ENCODE data around the gene C3orf20.
"Not testable (repeated sequence)": the region's sequence is repeated elsewhere in the genome, so short reads cannot be mapped to it uniquely, and the experiment has no call there.

The C3orf20 gene

DNA sequence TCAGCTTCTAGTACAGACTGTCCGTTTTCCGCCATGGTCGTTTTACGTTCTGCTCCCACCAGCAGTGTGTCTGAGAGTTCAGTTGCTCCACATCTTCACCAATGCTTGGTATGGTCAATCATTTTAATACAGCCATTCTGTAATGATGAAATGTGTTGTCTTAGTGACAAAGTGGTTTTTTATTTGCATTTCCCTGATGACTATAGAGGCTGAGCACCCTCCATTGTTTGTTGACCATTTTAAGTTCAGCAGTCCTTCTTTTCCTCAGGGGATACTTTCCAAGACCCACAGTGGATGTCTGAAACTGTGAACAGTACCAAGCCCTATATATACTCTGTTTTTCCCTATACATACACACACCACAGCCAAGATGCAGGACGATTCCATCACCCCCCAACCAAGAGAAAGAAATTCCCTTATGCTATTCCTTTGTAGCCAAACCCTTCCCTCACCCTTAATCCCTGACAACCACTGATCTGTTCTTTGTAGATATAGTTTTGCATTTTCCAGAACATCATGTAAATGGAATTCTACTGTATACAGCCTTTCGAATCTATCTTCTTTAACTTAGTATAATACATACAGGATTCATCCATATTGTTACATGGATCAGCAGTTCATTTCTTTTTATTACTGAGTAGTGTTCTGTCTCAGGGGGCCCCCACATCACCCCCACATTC lies 55.9 kb downstream of the C3orf20 start:
- no peak for TF ChIP-seq POLR2AphosphoS5 (IDR thresholded peaks at IDR 0.05; ENCODE audit: borderline replicate concordance, low read depth, low read length)
- no peak for TF ChIP-seq EZH2 (IDR thresholded peaks at IDR 0.05)
- no peak for TF ChIP-seq FOXP2 (optimal IDR thresholded peaks at IDR 0.05; ENCODE audit: control extremely low read depth, extremely low read length, insufficient read depth)
- Histone ChIP-seq H3K36me3 (ENCODE audit: insufficient read depth, low read length) (no peaks in the 10 kb centered on the region), H3K9me3 (ENCODE audit: low read depth, low read length) (no peaks in the 10 kb centered on the region), H3K9ac (ENCODE audit: insufficient read length) (no peak overlapping the region), H3K4me3 (no peak overlapping the region), H3K27ac (no peak overlapping the region)
- no peak for DNase-seq (ENCODE audit: low read depth, low spot score)

DNA sequence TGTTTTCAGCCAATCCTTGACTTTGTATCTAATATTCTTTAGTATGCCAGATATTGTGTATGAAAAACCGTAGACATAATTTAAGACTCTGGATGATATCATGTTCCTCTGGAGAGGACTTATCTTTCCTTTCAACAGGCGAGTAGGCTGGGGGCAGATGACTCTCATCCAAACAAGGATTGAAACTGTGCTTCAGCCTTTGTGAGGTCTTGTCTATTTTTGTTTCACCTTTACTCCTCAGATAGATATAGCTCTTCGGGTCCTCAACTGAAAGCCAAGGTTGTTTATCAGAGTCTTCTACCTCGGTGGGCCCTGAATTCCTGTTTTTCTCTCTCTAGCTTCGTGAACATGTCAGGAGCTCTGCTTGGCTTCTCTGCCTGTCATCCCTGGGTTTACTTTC lies 66.0 kb downstream of the C3orf20 start:
- H3K36me3 ChIP-seq (ENCODE audit: insufficient read depth, low read length) = no peaks in the 10 kb centered on the region
- no peak for DNase-seq (ENCODE audit: low read depth, low spot score)
- H3K9ac ChIP-seq (ENCODE audit: insufficient read length) = no peak overlapping the region
- H3K4me3 ChIP-seq = no peak overlapping the region
- no peak overlapping the region for H3K27ac ChIP-seq
- no peaks in the 10 kb centered on the region for H3K9me3 ChIP-seq (ENCODE audit: low read depth, low read length)
- TF ChIP-seq POLR2AphosphoS5 (IDR thresholded peaks at IDR 0.05; ENCODE audit: borderline replicate concordance, low read depth, low read length) = no peak
- TF ChIP-seq EZH2 (IDR thresholded peaks at IDR 0.05) = no peak
- TF ChIP-seq FOXP2 (optimal IDR thresholded peaks at IDR 0.05; ENCODE audit: control extremely low read depth, extremely low read length, insufficient read depth) = no peak

DNA sequence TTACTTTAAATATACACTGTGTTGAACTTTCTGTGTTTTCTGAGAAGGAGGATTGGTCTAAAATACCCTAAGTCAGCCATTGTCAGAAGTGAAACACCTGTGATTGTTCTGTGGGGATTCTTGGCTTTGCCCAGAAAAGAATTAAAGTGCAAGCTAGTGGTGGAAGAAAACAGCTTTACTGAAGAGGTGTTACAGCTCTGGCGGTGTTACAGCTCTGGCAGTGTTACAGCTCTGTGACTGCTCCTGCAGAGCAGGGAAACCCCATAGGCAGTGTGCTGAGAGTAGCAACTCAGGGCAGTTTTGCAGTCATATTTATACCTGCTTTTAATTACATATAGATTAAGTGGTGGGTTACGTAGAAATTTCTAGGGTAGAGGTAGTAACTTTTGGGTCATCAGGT lies 66.6 kb downstream of the C3orf20 start:
- TF ChIP-seq EZH2 (IDR thresholded peaks at IDR 0.05) = no peak
- TF ChIP-seq FOXP2 (optimal IDR thresholded peaks at IDR 0.05; ENCODE audit: control extremely low read depth, extremely low read length, insufficient read depth) = no peak
- TF ChIP-seq POLR2AphosphoS5 (IDR thresholded peaks at IDR 0.05; ENCODE audit: borderline replicate concordance, low read depth, low read length) = no peak
- Histone ChIP-seq H3K27ac (no peak overlapping the region), H3K9ac (ENCODE audit: insufficient read length) (no peak overlapping the region), H3K4me3 (no peak overlapping the region), H3K36me3 (ENCODE audit: insufficient read depth, low read length) (no peaks in the 10 kb centered on the region), H3K9me3 (ENCODE audit: low read depth, low read length) (no peaks in the 10 kb centered on the region)
- no peak for DNase-seq (ENCODE audit: low read depth, low spot score)

DNA sequence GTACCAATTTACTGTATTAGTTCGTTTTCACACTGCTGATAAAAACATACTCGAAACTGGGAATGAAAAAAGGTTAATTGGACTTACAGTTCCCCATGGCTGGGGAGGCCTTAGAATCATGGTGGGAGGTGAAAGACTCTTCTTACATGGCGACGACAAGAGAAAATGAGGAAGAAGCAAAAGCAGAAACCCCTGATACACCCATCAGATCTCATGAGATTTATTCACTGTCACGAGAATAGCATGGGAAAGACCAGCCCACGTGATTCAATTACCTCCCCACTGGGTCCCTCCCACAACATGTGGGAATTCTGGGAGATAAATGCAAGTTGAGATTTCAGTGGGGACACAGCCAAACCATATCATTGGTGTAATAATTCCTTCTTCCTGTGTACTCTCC lies 69.6 kb downstream of the C3orf20 start:
- Histone ChIP-seq H3K36me3 (ENCODE audit: insufficient read depth, low read length) (no peaks in the 10 kb centered on the region), H3K27ac (no peak overlapping the region), H3K9me3 (ENCODE audit: low read depth, low read length) (no peaks in the 10 kb centered on the region), H3K4me3 (no peak overlapping the region), H3K9ac (ENCODE audit: insufficient read length) (no peak overlapping the region)
- no peak for DNase-seq (ENCODE audit: low read depth, low spot score)
- TF ChIP-seq FOXP2 (optimal IDR thresholded peaks at IDR 0.05; ENCODE audit: control extremely low read depth, extremely low read length, insufficient read depth) (no peak), EZH2 (IDR thresholded peaks at IDR 0.05) (no peak), POLR2AphosphoS5 (IDR thresholded peaks at IDR 0.05; ENCODE audit: borderline replicate concordance, low read depth, low read length) (no peak)

DNA sequence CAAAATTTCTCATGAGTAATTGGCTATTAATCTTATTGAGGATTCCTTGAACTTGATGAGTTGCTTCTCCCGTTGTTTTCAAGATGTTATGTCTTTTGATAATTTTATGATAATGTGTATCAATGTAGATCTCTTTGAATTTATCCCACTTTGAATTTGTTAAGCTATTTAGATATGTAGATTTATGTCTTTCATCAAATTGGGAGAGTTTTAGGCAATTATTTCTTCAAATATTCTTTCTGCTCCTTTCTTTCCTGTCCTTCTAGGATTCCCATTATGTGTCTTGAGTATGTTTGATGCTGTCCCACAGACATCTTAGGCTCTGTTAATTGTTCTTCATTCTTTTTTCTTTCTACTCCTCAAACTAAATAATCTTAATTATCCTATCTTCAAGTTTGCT lies 75.7 kb downstream of the C3orf20 start:
- H3K9ac ChIP-seq (ENCODE audit: insufficient read length) = no peak overlapping the region
- H3K27ac ChIP-seq = no peak overlapping the region
- DNase-seq (ENCODE audit: low read depth, low spot score) = no peak
- TF ChIP-seq POLR2AphosphoS5 (IDR thresholded peaks at IDR 0.05; ENCODE audit: borderline replicate concordance, low read depth, low read length) = no peak
- no peak for TF ChIP-seq FOXP2 (optimal IDR thresholded peaks at IDR 0.05; ENCODE audit: control extremely low read depth, extremely low read length, insufficient read depth)
- TF ChIP-seq EZH2 (IDR thresholded peaks at IDR 0.05) = no peak
- no peaks in the 10 kb centered on the region for H3K9me3 ChIP-seq (ENCODE audit: low read depth, low read length)
- H3K4me3 ChIP-seq = no peak overlapping the region
- H3K36me3 ChIP-seq (ENCODE audit: insufficient read depth, low read length) = no peaks in the 10 kb centered on the region

DNA sequence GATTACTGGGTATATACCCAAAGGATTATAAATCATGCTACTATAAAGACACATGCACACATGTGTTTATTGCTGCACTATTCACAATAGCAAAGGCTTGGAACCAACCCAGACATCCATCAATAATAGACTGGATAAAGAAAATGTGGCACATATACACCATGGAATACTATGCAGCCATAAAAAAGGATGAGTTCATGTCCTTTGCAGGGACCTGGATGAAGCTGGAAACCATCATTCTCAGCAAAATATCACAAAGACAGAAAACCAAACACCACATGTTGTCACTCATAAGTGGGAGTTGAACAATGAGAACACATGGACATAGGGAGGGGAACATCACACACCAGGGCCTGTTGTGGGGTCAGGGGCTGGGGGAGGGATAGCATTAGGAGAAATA lies 78.0 kb downstream of the C3orf20 start:
- not testable (repeated sequence) for H3K9ac ChIP-seq (ENCODE audit: insufficient read length); DNase-seq (ENCODE audit: low read depth, low spot score); H3K9me3 ChIP-seq (ENCODE audit: low read depth, low read length); H3K4me3 ChIP-seq; H3K27ac ChIP-seq; H3K36me3 ChIP-seq (ENCODE audit: insufficient read depth, low read length)

DNA sequence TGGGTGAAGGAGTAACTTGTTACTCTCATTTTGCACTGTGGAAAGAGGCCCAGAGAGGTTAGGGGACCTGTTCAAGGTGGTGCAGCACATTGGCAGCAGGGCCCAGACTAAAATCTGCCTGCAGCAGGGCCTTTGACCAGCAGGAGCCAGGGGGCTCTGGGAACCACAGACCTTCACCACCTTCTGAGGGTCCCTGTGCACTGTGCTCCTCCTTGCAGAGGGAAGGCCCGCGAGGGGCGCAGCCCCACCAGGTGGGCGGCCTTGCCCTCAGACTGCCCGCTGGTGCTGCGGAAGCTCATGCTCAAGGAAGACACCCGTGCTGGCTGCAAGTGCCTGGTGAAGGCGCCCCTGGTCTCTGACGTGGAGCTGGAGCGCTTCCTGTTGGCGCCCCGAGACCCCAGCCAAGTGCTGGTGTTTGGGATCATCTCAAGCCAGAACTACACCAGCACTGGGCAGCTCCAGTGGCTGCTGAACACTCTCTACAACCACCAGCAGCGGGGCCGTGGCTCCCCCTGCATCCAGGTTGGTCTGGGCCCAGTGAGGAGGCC lies 82.3 kb downstream of the C3orf20 start:
- no peak overlapping the region for H3K27ac ChIP-seq
- H3K9ac ChIP-seq (ENCODE audit: insufficient read length) = no peak overlapping the region
- no peaks in the 10 kb centered on the region for H3K9me3 ChIP-seq (ENCODE audit: low read depth, low read length)
- no peak overlapping the region for H3K4me3 ChIP-seq
- H3K36me3 ChIP-seq (ENCODE audit: insufficient read depth, low read length) = no peaks in the 10 kb centered on the region
- TF ChIP-seq FOXP2 (optimal IDR thresholded peaks at IDR 0.05; ENCODE audit: control extremely low read depth, extremely low read length, insufficient read depth) = no peak
- no peak for TF ChIP-seq EZH2 (IDR thresholded peaks at IDR 0.05)
- TF ChIP-seq POLR2AphosphoS5 (IDR thresholded peaks at IDR 0.05; ENCODE audit: borderline replicate concordance, low read depth, low read length) = no peak
- DNase-seq (ENCODE audit: low read depth, low spot score) = no peak

DNA sequence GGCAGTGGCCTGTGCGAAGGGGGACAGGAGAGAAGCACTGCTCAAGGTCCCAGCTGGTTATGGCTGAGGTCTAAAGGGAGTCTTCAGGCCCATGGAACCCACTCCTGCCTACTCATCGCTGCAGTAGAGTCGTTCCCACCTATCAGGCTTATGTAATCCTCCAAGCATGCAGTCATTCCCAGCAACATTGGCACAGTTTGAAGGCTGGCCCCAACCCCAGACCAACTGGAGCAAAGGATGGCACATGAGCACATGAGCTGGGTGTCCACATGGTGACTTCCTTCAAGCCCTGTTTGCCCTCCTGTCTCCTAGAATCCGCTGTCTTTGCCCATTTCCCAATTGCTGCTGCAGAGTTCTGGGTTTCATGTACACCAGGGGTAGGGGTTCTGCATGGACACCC lies 83.4 kb downstream of the C3orf20 start:
- DNase-seq (ENCODE audit: low read depth, low spot score) = no peak
- Histone ChIP-seq H3K36me3 (ENCODE audit: insufficient read depth, low read length) (no peaks in the 10 kb centered on the region), H3K27ac (no peak overlapping the region), H3K9ac (ENCODE audit: insufficient read length) (no peak overlapping the region), H3K4me3 (no peak overlapping the region), H3K9me3 (ENCODE audit: low read depth, low read length) (no peaks in the 10 kb centered on the region)
- no peak for TF ChIP-seq POLR2AphosphoS5 (IDR thresholded peaks at IDR 0.05; ENCODE audit: borderline replicate concordance, low read depth, low read length)
- TF ChIP-seq FOXP2 (optimal IDR thresholded peaks at IDR 0.05; ENCODE audit: control extremely low read depth, extremely low read length, insufficient read depth) = no peak
- TF ChIP-seq EZH2 (IDR thresholded peaks at IDR 0.05) = no peak

DNA sequence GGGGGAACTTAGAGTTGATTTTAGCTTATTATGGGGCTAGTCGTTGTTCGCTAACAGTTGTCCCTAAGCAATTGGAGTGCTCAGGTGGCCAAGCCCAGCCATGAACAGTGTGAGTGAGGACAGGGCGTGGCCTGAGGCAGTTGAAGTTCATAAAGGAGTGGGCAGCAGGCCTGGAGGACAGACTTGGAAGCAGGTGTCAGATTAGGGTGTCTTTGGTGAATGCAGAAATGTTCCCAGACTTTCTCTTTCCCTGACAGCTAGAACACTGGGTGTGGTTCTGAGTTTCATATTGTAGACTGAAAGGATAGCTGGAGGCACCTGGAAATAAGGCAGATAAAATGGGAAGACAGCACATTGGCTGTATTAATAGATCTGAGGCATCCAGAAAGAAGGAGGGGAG lies 84.0 kb downstream of the C3orf20 start:
- Histone ChIP-seq H3K27ac (no peak overlapping the region), H3K9me3 (ENCODE audit: low read depth, low read length) (no peaks in the 10 kb centered on the region), H3K9ac (ENCODE audit: insufficient read length) (no peak overlapping the region), H3K36me3 (ENCODE audit: insufficient read depth, low read length) (no peaks in the 10 kb centered on the region), H3K4me3 (no peak overlapping the region)
- DNase-seq (ENCODE audit: low read depth, low spot score) = no peak
- TF ChIP-seq POLR2AphosphoS5 (IDR thresholded peaks at IDR 0.05; ENCODE audit: borderline replicate concordance, low read depth, low read length) (no peak), FOXP2 (optimal IDR thresholded peaks at IDR 0.05; ENCODE audit: control extremely low read depth, extremely low read length, insufficient read depth) (no peak), EZH2 (IDR thresholded peaks at IDR 0.05) (no peak)

Data from SK-N-MC (cell line).